GM12801 (cell line): ENCODE results near the gene MAPRE3.

Experiments
- CTCF ChIP-seq: IDR thresholded peaks from one replicate; pipeline ENCODE4 v1.5.1; 2011; ENCODE audit warnings: control low read depth; ENCODE audit not compliant: insufficient read length; ENCODE audit errors: extremely low read depth

Gene MAPRE3

GRCh38 chr2:27018142-27018541, 47.7 kb downstream of the MAPRE3 start:
- TF ChIP-seq CTCF = no peak

GRCh38 chr2:27019459-27019858, 49.0 kb downstream of the MAPRE3 start:
- TF ChIP-seq CTCF = no peak

GRCh38 chr2:27019931-27020855, 49.8 kb downstream of the MAPRE3 start:
- no peak for TF ChIP-seq CTCF

GRCh38 chr2:27021253-27022049, 51.0 kb downstream of the MAPRE3 start:
- no peak for TF ChIP-seq CTCF

- TF ChIP-seq CTCF = no peak
Observed at GRCh38 chr2:27023740-27024139, 53.3 kb downstream of the MAPRE3 start.

DNA sequence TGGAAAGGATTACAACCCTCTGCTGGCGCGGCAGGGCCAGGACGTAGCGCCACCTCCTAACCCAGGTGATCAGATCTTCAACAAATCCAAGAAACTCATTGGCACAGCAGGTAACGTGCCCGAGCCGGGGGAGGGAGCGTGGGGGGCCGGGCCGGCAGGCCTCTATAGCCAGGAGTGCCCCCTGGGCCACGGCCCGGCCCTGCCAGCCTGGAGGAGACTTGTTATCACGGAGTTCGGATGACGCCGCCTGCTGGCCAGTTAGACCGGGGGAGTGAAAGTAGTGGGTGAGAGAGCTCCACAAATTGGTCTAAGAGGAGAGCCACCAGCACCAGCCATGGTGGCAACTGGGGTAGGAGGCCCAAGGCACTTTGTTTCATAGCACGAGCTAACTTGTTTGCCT, 53.8 kb downstream of the MAPRE3 start:
- TF ChIP-seq CTCF = no peak

DNA sequence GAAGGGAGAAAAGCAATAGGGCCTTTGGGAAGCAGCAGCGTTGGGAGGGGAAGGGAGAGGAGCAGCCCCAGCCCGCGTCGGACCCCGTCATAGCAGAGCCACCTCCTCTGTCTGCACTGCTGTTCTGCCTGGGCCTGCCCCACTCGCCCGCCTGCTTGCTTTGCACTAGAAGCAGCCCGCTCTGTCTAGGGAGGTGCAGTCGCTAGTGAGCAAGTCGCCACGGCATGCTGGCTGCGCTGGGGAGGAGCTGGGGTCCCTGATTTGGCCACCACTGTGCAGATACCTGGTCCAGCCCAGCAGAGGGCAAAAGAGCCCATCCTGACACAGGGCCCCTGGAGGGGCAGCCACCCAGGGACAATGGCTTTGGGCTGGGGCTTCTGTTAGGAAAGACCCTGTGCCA, 54.4 kb downstream of the MAPRE3 start:
- no peak for TF ChIP-seq CTCF
